ENCODE measurements around the gene UIMC1. TPM values are rescaled to one million over a fixed set of nuclear protein-coding genes. Genes with fewer than 3 reads are reported as not detected.

Gene UIMC1
- total and polyA plus RNA-seq, 2 of the 4 experiments (the other 2 are of a cell fraction) = 19.5 to 27.6 TPM

DNA sequence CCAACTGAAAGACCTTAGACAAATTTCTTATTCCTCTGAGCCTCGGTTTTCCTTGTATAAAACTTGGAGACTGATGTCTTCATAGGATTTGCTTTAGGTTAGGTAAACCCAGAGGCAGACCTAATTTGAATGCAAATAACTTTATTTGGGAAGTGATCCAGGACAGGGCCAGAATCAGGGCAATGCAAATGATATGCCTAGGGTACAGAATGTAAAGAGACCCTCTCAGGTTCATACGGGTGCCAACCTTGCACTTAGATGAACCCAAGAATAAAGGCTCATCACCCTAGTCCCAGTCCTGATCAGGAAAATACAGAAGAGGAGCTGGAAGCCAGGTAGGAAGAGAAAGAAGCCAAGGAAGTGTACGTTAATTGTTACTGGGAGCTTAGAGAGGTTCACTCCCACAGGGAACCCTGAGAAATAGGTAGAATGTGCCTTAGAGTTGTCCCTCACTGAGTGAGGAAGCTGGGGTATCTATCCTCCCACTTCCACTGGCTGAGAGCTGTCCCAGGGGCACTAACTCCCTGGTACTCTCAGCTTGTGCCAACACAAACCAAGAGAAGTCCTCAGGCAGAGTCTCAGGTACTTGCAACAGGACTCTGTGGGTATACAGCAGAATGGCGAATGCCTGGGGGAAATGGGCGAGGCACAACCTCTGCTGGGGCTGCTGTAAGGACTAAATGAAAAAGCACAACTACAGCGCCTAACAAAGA is 104.3 kb downstream of the UIMC1 start:
- Histone ChIP-seq H2BK120ac (ENCODE audit: low read depth, low read length) (no peak overlapping the region), H3K9me1 (ENCODE audit: insufficient read depth, low read length) (peaks cover 10% of the 10 kb centered on the region), H3K23ac (ENCODE audit: low read depth, low read length) (no peak overlapping the region), H3K27ac (ENCODE audit: insufficient read depth, low read length) (no peak overlapping the region), H3K27me3 (ENCODE audit: control insufficient read depth, insufficient read depth, low read length) (peaks cover 2% of the 10 kb centered on the region), H4K91ac (ENCODE audit: insufficient read depth, low read depth, low read length) (no peak overlapping the region), H2AK5ac (ENCODE audit: low read depth, low read length) (no peak overlapping the region), H3K4me3 (ENCODE audit: insufficient read depth, low read depth, low read length) (no peak overlapping the region), H3K4me2 (ENCODE audit: low read depth, low read length) (no peak overlapping the region), H3K56ac (ENCODE audit: extremely low read depth, insufficient read depth, low read length) (no peak overlapping the region), H2BK20ac (ENCODE audit: low read depth, low read length) (no peak overlapping the region), H4K5ac (ENCODE audit: low read depth, low read length) (no peak overlapping the region), H4K8ac (ENCODE audit: low read depth in 2 of 2, low read length in 2 of 2) (no peak overlapping the region), H3K9ac (ENCODE audit: low read depth, low read length) (no peak overlapping the region), H2BK15ac (ENCODE audit: low read depth, low read length) (no peak overlapping the region), H3K4me1 (ENCODE audit: control insufficient read depth, insufficient read depth, low read length) (no peaks in the 10 kb centered on the region), H2AK9ac (replicated peaks; ENCODE audit: low read depth, low read length, poor library complexity) (no peak overlapping the region), H2AFZ (replicated peaks; ENCODE audit: low read length, poor library complexity) (no peak overlapping the region), H2BK5ac (ENCODE audit: low read depth, low read length, poor library complexity, severe bottlenecking) (no peak overlapping the region), H3K18ac (ENCODE audit: low read depth, low read length) (no peak overlapping the region), H3K14ac (replicated peaks; ENCODE audit: low read depth, low read length) (no peak overlapping the region), H3K79me1 (ENCODE audit: low read depth in 1 of 2, low read length in 2 of 2) (no peaks in the 10 kb centered on the region), H4K20me1 (ENCODE audit: insufficient read depth, low read length) (no peaks in the 10 kb centered on the region), H3K4ac (ENCODE audit: low read depth, low read length) (no peak overlapping the region), H3K36me3 (ENCODE audit: control insufficient read depth, insufficient read depth, low read length) (peaks cover 32% of the 10 kb centered on the region), H3K9me3 (ENCODE audit: control insufficient read depth, insufficient read depth, low read length) (no peaks in the 10 kb centered on the region)
- in situ Hi-C loops (cut with MboI; ENCODE audit: low sequenced_read_pairs) = no loop called here
- DNase-seq (no peak), ATAC-seq (ENCODE audit: low read depth) (no peak)
- ChIA-PET CTCF (interaction anchor here (0.6 kb wide), 1 partner anchor 99 kb away, joined by 3 read pairs; no protein-coding TSS in a partner anchor), POLR2A (ENCODE audit: unreplicated experiment) (no interaction called here)
- TF ChIP-seq NFE2L2 (IDR thresholded peaks at IDR 0.05; ENCODE audit: low read depth, low read length) (no peak), POLR2A (IDR thresholded peaks at IDR 0.05; ENCODE audit: low read depth, low read length) (no peak), RCOR1 (IDR thresholded peaks at IDR 0.05; ENCODE audit: insufficient replicate concordance, low read length) (no peak), SMC3 (IDR thresholded peaks at IDR 0.05; ENCODE audit: low read depth, low read length) (no peak), RAD21 (IDR thresholded peaks at IDR 0.05; ENCODE audit: low read length) (no peak), FOS (IDR thresholded peaks at IDR 0.05; ENCODE audit: low read depth, low read length) (no peak), MAFK (IDR thresholded peaks at IDR 0.05; ENCODE audit: low read depth, low read length) (no peak), MAZ (IDR thresholded peaks at IDR 0.05; ENCODE audit: borderline replicate concordance, low read depth, low read length) (no peak), RFX5 (IDR thresholded peaks at IDR 0.05; ENCODE audit: low read depth, low read length) (no peak), CEBPB (IDR thresholded peaks at IDR 0.05; ENCODE audit: low read depth, low read length) (no peak), CHD1 (IDR thresholded peaks at IDR 0.05; ENCODE audit: low read depth, low read length) (no peak), MXI1 (IDR thresholded peaks at IDR 0.05; ENCODE audit: borderline replicate concordance, low read depth, low read length) (no peak), BHLHE40 (IDR thresholded peaks at IDR 0.05; ENCODE audit: low read depth, low read length) (no peak)
- TF ChIP-seq, protein P1, sequence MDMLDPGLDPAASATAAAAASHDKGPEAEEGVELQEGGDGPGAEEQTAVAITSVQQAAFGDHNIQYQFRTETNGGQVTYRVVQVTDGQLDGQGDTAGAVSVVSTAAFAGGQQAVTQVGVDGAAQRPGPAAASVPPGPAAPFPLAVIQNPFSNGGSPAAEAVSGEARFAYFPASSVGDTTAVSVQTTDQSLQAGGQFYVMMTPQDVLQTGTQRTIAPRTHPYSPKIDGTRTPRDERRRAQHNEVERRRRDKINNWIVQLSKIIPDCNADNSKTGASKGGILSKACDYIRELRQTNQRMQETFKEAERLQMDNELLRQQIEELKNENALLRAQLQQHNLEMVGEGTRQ (IDR thresholded peaks at IDR 0.05; ENCODE audit: low read depth, low read length) = no peak
- TF ChIP-seq, protein P2, sequence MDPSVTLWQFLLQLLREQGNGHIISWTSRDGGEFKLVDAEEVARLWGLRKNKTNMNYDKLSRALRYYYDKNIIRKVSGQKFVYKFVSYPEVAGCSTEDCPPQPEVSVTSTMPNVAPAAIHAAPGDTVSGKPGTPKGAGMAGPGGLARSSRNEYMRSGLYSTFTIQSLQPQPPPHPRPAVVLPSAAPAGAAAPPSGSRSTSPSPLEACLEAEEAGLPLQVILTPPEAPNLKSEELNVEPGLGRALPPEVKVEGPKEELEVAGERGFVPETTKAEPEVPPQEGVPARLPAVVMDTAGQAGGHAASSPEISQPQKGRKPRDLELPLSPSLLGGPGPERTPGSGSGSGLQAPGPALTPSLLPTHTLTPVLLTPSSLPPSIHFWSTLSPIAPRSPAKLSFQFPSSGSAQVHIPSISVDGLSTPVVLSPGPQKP (IDR thresholded peaks at IDR 0.05; ENCODE audit: borderline replicate concordance, low read depth, low read length) = no peak
- TF ChIP-seq, protein P3, sequence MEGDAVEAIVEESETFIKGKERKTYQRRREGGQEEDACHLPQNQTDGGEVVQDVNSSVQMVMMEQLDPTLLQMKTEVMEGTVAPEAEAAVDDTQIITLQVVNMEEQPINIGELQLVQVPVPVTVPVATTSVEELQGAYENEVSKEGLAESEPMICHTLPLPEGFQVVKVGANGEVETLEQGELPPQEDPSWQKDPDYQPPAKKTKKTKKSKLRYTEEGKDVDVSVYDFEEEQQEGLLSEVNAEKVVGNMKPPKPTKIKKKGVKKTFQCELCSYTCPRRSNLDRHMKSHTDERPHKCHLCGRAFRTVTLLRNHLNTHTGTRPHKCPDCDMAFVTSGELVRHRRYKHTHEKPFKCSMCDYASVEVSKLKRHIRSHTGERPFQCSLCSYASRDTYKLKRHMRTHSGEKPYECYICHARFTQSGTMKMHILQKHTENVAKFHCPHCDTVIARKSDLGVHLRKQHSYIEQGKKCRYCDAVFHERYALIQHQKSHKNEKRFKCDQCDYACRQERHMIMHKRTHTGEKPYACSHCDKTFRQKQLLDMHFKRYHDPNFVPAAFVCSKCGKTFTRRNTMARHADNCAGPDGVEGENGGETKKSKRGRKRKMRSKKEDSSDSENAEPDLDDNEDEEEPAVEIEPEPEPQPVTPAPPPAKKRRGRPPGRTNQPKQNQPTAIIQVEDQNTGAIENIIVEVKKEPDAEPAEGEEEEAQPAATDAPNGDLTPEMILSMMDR (conservative IDR thresholded peaks at IDR 0.05; ENCODE audit: low read depth, low read length) = no peak
- intact Hi-C loops (cut with micrococcal nuclease) = no loop called here
- BruUV-seq (replicated peaks) = no TSS peak
- WGBS, 2 experiments (ENCODE audit: extremely low coverage in 2 of 2, insufficient read length in 1 of 2) = no CpG with 5 or more reads among the region's 6 CpGs
- dilution Hi-C loops (cut with HindIII; ENCODE audit: low sequenced_read_pairs, unreplicated experiment) = no loop called here

Measured in IMR-90 (cell line).